D721Med (cell line): ENCODE data around the gene PLA2G4A.
A peak's percentile ranks its signal among the peaks of the same experiment; 100 is the strongest.

Source experiments
- DNase-seq: peaks from one replicate; pipeline ENCODE4 v3.0.0; 2011; ENCODE audit warnings: low spot score; ENCODE audit not compliant: insufficient read length
- FAIRE-seq: peaks from 2 replicates; lab custom pipeline; 2011; peaks lifted over from hg19 to GRCh38; lab: Jason Lieb, UNC
- TF ChIP-seq, protein P1 (sequence below): IDR thresholded peaks from 2 replicates; pipeline ENCODE4 v1.5.1; 2012; ENCODE audit warnings: mild to moderate bottlenecking, control low read depth; ENCODE audit not compliant: insufficient read depth; ENCODE audit errors: missing control alignments

The PLA2G4A gene

DNA sequence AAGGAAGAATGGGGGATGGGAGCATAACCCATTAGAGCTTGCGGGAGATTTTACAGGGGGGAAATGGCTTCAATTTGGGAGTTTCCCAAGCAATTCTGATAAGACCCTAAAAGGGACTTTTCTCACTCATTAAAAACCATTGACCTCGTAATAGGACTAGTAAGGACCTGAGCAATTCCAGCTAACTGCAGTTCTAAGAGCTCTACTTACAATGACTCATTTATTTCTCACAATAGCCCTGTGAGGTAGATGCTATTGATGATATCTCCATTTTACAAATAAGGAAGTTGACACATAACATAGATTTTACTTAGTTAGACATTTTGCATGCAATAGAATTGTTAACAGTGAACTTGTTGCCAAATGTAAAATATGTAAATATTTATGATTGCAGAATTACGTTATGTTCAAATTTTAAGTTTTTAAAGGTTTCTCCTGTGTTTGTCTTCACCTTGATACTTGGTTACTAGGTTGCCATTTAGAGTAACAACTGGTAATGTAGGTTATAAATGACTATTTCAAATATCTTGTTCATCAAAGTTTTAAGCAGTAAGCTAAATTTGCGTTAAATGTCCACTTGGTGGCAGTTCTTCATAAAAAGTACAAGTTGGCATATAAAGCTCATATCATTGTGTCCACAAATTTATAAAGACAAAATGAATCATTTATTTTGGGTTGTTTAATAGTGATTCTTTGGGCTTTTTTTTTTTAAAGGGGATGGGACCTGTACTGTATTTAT, 182.0 kb downstream of the PLA2G4A start:
- FAIRE-seq (peak; percentile 48), DNase-seq (no peak)
- TF ChIP-seq, protein P1, sequence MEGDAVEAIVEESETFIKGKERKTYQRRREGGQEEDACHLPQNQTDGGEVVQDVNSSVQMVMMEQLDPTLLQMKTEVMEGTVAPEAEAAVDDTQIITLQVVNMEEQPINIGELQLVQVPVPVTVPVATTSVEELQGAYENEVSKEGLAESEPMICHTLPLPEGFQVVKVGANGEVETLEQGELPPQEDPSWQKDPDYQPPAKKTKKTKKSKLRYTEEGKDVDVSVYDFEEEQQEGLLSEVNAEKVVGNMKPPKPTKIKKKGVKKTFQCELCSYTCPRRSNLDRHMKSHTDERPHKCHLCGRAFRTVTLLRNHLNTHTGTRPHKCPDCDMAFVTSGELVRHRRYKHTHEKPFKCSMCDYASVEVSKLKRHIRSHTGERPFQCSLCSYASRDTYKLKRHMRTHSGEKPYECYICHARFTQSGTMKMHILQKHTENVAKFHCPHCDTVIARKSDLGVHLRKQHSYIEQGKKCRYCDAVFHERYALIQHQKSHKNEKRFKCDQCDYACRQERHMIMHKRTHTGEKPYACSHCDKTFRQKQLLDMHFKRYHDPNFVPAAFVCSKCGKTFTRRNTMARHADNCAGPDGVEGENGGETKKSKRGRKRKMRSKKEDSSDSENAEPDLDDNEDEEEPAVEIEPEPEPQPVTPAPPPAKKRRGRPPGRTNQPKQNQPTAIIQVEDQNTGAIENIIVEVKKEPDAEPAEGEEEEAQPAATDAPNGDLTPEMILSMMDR, result no peak

DNA sequence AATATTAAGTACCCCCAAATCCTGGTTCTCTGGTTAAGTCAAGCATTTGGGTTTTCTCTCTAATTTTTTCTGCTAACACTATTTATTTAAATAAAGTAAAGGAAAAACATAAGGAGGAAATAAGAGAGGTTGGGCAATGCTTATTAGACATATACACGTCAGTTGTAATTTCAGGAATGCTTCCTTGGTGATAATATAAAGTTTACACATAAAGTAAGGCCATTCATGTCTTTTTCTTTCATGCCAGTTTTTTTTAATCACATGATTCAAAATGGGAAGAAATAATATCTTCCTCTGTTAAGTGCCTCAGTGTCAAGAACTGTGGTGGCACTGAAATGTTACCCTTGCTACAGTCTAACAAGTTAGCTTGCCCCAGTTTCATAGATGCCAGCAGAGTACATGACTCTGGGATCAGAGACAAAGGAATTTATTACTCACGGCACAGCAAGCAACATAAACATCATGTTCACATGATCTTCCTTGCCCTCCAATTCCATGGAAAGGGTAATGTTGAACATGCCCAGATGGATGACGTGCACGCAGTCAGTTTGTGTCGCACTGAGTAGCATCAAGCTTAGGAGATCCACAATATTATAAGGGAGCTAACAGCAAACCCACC, 184.9 kb downstream of the PLA2G4A start:
- FAIRE-seq, result peak; percentile 21
- no peak for DNase-seq
- TF ChIP-seq, protein P1, result no peak

DNA sequence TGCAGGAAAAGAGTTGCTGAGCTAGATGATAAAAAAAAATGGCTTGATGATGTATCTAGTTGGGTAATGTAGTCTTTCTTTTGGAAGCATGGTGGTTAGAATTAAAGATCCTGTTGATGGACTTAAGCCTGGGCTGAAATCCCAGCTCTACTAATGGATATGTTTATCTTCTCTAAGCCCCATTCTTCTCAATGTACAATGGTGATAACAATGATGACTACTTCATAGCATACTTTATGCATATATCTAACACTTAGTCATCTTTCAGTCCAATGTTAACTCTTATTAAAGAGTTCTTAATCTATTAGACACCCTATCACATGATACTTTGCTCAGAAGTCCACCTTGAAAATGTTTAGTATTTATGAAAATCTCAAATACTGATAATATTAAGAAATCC, 189.5 kb downstream of the PLA2G4A start:
- DNase-seq (no peak), FAIRE-seq (peak; percentile 72)
- TF ChIP-seq, protein P1, result no peak

DNA sequence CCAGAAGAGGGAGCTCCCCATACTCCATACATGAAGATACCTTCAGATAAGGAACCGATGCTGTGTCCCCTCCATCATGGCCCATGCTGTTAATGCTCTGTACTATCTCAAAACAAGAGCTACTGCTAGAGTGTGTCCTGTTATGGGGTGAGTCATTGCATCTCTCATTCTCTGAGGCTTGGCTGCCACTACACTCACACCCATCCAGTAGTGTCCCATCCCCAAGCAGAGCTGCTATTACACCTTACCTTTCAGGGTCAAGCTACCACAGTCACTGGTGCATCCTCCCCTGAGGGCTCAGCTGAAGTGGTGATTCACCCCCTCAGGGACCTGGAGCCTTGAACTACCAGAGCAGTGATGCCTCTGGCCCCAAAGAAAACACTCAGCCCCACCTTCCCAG, 198.5 kb downstream of the PLA2G4A start:
- no peak for FAIRE-seq
- TF ChIP-seq, protein P1, result no peak

DNA sequence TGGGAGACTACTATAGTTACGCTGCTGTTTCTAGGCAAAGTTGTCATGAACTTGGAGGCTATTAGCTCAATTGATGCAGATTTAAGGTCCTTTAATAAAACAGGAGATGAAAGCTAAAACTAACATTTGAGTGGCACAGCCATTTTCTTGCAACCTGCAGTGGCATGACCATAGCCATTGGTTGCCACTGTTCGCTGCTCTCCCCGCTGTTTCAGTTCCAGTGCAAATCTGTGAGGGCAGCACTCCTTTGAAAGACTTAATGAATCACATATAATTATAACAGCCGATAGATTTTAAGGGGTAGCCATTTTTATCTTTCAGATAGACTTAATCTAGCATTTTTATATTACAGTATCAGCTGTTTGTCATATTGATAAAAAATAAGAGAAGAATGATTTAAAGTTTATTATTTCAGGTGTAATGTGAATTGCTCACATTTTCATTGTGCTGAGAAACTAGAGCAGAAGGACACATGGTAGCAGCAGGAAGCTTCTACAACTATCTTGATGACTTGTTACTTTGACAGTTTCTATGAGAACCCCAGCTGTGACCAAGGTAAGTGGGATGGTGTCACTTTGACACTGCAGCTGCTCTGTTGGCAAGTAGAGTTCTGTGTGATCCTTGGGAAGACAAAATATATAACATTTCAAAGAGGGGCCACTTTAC, 203.7 kb downstream of the PLA2G4A start:
- peak; percentile 21 for FAIRE-seq
- DNase-seq, result no peak
- TF ChIP-seq, protein P1, result no peak

More for the DNA sequence above, 198.5 kb downstream of the PLA2G4A start:
- DNase-seq, result no peak

DNA sequence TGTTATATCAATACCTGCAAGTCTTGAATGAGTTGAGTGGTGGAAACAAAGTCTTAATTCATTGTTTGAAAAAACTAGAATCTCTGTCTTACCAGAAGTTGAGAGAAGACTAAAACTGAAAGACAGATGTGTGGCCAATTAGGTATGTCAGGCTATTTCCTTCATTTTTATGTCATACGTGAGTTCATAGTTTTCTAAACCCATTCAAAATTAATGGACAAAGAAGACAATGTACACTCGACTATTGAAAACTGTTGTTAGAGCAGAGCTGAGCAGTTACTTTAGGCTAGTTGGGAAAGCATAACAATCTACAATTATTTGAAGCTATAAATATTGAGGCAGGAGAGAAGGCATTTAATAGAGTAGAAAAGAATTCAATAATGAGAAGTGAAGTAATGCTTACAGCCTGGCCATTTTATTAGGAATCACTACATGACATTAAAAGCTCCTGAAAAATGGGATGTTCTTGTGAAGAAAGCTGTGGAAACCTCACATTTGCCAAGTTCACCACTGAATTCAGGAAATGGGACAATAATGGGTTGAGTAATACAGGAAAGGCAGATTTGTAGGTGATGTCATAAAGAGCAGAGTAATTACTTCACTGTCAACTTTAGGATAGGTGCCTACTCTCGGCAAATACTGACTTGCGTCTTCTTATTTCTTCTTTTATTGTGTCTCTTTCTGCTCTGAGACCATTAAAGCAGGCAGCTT, 204.4 kb downstream of the PLA2G4A start:
- TF ChIP-seq, protein P1, result no peak
- DNase-seq, result no peak
- FAIRE-seq, result peak; percentile 64
